OCI-LY7 (cell line): ENCODE measurements around the gene DTX1. TPM values are rescaled to one million over a fixed set of nuclear protein-coding genes. Genes with fewer than 3 reads are reported as not detected.

Experiments used
- BruUV-seq: library from RNA; stranded (reverse); fragments of 400-500 nt; replicated peaks from 2 replicates; lab custom pipeline; 2021; lab: Mats Ljungman, UMichigan
- CTCF ChIA-PET: fragments of 300-600 bp; sonication (Branson Sonifier 250); formaldehyde crosslinking; loops from one replicate; lab custom pipeline; 2022; ENCODE audit warnings: antibody characterized with exemption; ENCODE audit not compliant: unreplicated experiment; lab: Charles Lee
- POLR2A ChIA-PET: fragments of 300-600 bp; sonication (Branson Sonifier 250); formaldehyde crosslinking; loops from one replicate; lab custom pipeline; 2022; ENCODE audit warnings: antibody characterized with exemption; lab: Charles Lee
- DNase-seq: peaks from one replicate; pipeline ENCODE4 v3.0.0-alpha.2; 2015; ENCODE audit warnings: low spot score
- H2AFZ ChIP-seq: fragments of 200-600 bp; sonication (generic), shearing (Covaris generic); 2 replicates; pipeline ENCODE4 v1.6.1; 2014; ENCODE audit warnings: mild to moderate bottlenecking, antibody characterized with exemption, low read length, moderate library complexity
- H3K27ac ChIP-seq: fragments of 200-600 bp; sonication (generic); 2 replicates; pipeline ENCODE4 v1.5.1; 2014; ENCODE audit warnings: mixed run types, low read depth, mild to moderate bottlenecking, moderate library complexity, low read length, inconsistent platforms; ENCODE audit not compliant: poor library complexity, severe bottlenecking
- H3K36me3 ChIP-seq: fragments of 200-600 bp; sonication (generic); 2 replicates; pipeline ENCODE4 v1.6.1; 2014; ENCODE audit warnings: mild to moderate bottlenecking, antibody characterized with exemption, low read length, moderate library complexity, mixed read lengths; ENCODE audit not compliant: insufficient read depth
- H3K4me1 ChIP-seq: fragments of 200-600 bp; sonication (generic); 2 replicates; pipeline ENCODE4 v1.5.1; 2014; ENCODE audit warnings: mild to moderate bottlenecking, low read length; ENCODE audit not compliant: insufficient read depth, poor library complexity, severe bottlenecking
- H3K4me2 ChIP-seq: fragments of 200-600 bp; sonication (generic); 2 replicates; pipeline ENCODE4 v1.6.1; 2014; ENCODE audit warnings: mild to moderate bottlenecking, low read length
- H3K4me3 ChIP-seq: fragments of 200-600 bp; sonication (generic); 2 replicates; pipeline ENCODE4 v1.5.1; 2014; ENCODE audit warnings: mild to moderate bottlenecking, low read depth, low read length; ENCODE audit not compliant: poor library complexity, severe bottlenecking
- H3K79me2 ChIP-seq: fragments of 200-600 bp; sonication (generic); 2 replicates; pipeline ENCODE4 v1.6.1; 2016; ENCODE audit warnings: low read depth, mild to moderate bottlenecking, low read length, moderate library complexity, mixed read lengths; ENCODE audit not compliant: insufficient read depth
- H3K9me2 ChIP-seq: fragments of 200-600 bp; sonication (generic); 2 replicates; pipeline ENCODE4 v1.6.1; 2016; ENCODE audit warnings: mild to moderate bottlenecking, low read length, mixed read lengths; ENCODE audit not compliant: insufficient read depth
- H3K9me3 ChIP-seq: fragments of 200-600 bp; sonication (generic); 2 replicates; pipeline ENCODE4 v1.6.1; 2014; ENCODE audit warnings: mild to moderate bottlenecking, mixed run types, low read length, mixed read lengths
- H4K20me1 ChIP-seq: fragments of 200-600 bp; sonication (generic); 2 replicates; pipeline ENCODE4 v1.6.1; 2014; ENCODE audit warnings: mild to moderate bottlenecking, antibody characterized with exemption, low read length, moderate library complexity, mixed read lengths; ENCODE audit not compliant: insufficient read depth
- EZH2phosphoT487 ChIP-seq: fragments of 200-600 bp; sonication (generic); IDR thresholded peaks from 2 replicates; pipeline ENCODE4 v1.6.1; 2018; ENCODE audit warnings: low read depth, borderline replicate concordance, mild to moderate bottlenecking, mixed run types, antibody characterized with exemption, low read length, moderate library complexity, mixed read lengths
- intact Hi-C: fragments of 100-400 bp; cut with micrococcal nuclease; formaldehyde crosslinking; loops from one replicate; pipeline ENCODE4 v1.10.0; 2022; ENCODE audit not compliant: unreplicated experiment
- total RNA-seq, 2 experiments: library from RNA; depleted of rRNA in 1 of 2; stranded (reverse); fragments of >200 nt in 1 of 2; shearing (Covaris generic) in 1 of 2; gene quantifications; 2 replicates each; pipeline ENCODE4 v1.2.3, GENCODE V29; 2014 to 2022
- TF ChIP-seq, protein P1 (sequence below): fragments of 200-600 bp; sonication (generic); conservative IDR thresholded peaks from 2 replicates; pipeline ENCODE4 v1.5.1; 2014; ENCODE audit warnings: mild to moderate bottlenecking, antibody characterized with exemption, low read length, moderate library complexity, mixed read lengths

DTX1 gene
- total RNA-seq, 2 experiments from 2014 or later, result 293 to 535 TPM

DNA sequence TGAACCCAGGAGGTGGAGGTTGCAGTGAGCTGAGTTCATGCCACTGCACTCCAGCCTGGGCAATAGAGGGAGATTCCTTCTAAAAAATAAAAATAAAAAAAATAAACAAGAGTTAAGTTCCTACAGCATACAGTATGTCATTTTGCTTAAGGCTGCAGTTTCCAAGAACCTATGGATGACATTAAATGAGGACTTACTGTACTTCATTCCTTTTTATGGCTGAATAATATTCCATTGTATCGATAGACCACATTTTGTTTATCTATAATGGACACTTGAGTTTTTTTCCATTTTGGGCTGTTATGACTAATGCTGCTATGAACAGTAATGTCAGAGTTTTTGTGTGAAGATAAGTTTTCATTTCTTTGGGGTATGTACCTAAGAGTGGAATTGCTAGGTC is 61.6 kb downstream of the DTX1 start:
- Histone ChIP-seq H3K36me3 (peaks cover 93% of the 10 kb centered on the region), H3K27ac (peak overlapping the region; percentile 37), H3K79me2 (no peaks in the 10 kb centered on the region; the same call in 1 of the 2 replicates), H4K20me1 (no peaks in the 10 kb centered on the region), H2AFZ (no peak overlapping the region), H3K9me2 (no peaks in the 10 kb centered on the region), H3K4me1 (peaks cover 57% of the 10 kb centered on the region), H3K4me3 (no peak overlapping the region), H3K9me3 (peaks cover 9% of the 10 kb centered on the region), H3K4me2 (no peak overlapping the region)
- DNase-seq, result no peak
- ChIA-PET POLR2A (no interaction called here), CTCF (interaction anchor here (0.6 kb wide), 1 partner anchor 10 kb away, joined by 4 read pairs; no protein-coding TSS in a partner anchor)
- BruUV-seq, result no TSS peak
- intact Hi-C loops, result no loop called here
- TF ChIP-seq, protein P1, sequence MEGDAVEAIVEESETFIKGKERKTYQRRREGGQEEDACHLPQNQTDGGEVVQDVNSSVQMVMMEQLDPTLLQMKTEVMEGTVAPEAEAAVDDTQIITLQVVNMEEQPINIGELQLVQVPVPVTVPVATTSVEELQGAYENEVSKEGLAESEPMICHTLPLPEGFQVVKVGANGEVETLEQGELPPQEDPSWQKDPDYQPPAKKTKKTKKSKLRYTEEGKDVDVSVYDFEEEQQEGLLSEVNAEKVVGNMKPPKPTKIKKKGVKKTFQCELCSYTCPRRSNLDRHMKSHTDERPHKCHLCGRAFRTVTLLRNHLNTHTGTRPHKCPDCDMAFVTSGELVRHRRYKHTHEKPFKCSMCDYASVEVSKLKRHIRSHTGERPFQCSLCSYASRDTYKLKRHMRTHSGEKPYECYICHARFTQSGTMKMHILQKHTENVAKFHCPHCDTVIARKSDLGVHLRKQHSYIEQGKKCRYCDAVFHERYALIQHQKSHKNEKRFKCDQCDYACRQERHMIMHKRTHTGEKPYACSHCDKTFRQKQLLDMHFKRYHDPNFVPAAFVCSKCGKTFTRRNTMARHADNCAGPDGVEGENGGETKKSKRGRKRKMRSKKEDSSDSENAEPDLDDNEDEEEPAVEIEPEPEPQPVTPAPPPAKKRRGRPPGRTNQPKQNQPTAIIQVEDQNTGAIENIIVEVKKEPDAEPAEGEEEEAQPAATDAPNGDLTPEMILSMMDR, result no peak
- TF ChIP-seq EZH2phosphoT487, result no peak

DNA sequence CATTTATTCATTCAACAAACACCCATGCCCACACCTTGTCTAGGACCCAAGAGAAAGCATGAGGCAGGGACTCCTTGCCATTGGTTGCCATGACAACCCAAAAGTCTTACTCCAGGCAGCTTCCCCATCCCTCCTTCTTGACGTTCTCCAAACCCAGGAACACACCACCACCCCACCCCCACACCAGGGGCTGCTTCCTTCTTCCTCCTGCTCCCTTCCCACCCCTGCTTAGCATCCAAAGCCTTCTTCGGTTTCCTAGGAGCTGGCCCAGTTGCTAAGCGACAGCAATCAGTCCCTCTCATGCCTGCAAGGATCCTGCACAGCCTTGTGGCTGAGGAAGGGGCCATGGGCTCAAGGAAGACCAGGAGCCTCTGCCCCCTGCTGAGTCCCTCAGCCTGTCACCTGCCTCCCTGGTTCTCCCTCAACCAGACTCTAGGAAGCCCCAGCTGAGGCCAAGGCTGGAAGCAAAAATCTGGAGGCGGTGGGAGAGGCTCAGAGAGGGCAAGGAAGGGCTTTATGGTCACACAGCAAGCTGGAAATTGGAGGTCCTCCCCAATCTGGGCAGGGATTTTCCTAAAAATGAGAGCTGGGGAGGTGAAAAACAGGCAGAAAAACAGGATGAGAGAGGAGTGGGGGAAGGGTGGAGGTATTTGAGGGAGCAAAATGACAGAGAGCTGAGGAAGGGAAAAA is 63.6 kb downstream of the DTX1 start:
- POLR2A ChIA-PET, result interaction anchor here (0.6 to 2.1 kb wide), 8 partner anchors 9 to 177 kb away, joined by 4 to 10 read pairs (median 6); partner anchors contain the start of gene RASAL1
- Histone ChIP-seq H3K4me3 (no peak overlapping the region), H3K36me3 (peaks cover 93% of the 10 kb centered on the region), H3K79me2 (peaks cover 6% of the 10 kb centered on the region; the same call in 1 of the 2 replicates), H3K4me2 (peak overlapping the region; percentile 53), H3K9me3 (peaks cover 18% of the 10 kb centered on the region), H2AFZ (no peak overlapping the region), H3K9me2 (no peaks in the 10 kb centered on the region), H4K20me1 (no peaks in the 10 kb centered on the region), H3K4me1 (peaks cover 57% of the 10 kb centered on the region), H3K27ac (peak overlapping the region; percentile 82)
- intact Hi-C loops, result loop anchor here (10.0 kb wide), 1 partner anchor 215 kb away; the partner anchor contains the start of gene OAS1
- DNase-seq, result no peak
- CTCF ChIA-PET, result interaction anchor here (0.7 to 1.1 kb wide), 2 partner anchors 14 to 54 kb away, joined by 3 to 6 read pairs; no protein-coding TSS in a partner anchor
- TF ChIP-seq, protein P1, result no peak
- no peak for TF ChIP-seq EZH2phosphoT487
- BruUV-seq, result no TSS peak
